SU-DHL-6 (cell line): ENCODE measurements around the gene BICC1.

Source experiments
- H2AFZ ChIP-seq: fragments of 200-600 bp; sonication (generic); 2 replicates; pipeline ENCODE4 v1.6.1; 2014; ENCODE audit warnings: low read depth, mild to moderate bottlenecking, moderate library complexity, mixed read lengths, antibody characterized with exemption, low read length; ENCODE audit not compliant: severe bottlenecking
- H3F3A ChIP-seq: fragments of 200-600 bp; shearing (Covaris generic); 2 replicates; pipeline ENCODE4 v1.6.0; 2016; ENCODE audit warnings: antibody characterized with exemption, mild to moderate bottlenecking; ENCODE audit not compliant: insufficient read depth
- H3K27ac ChIP-seq: fragments of 200-600 bp; sonication (generic); 2 replicates; pipeline ENCODE4 v1.5.1; 2016; ENCODE audit warnings: low read depth, mild to moderate bottlenecking, low read length, moderate library complexity, mixed read lengths
- H3K27me3 ChIP-seq: fragments of 200-600 bp; sonication (generic), shearing (Covaris generic); 2 replicates; pipeline ENCODE4 v1.6.0; 2014; ENCODE audit warnings: mild to moderate bottlenecking, low read length
- H3K36me3 ChIP-seq: fragments of 200-600 bp; sonication (generic); 2 replicates; pipeline ENCODE4 v1.6.1; 2014; ENCODE audit warnings: mild to moderate bottlenecking, low read length, mixed read lengths
- H3K4me2 ChIP-seq: fragments of 300-600, 200-600 bp; shearing (Covaris generic), sonication (generic); 2 replicates; pipeline ENCODE4 v1.6.0; 2014; ENCODE audit warnings: low read length, low read depth, mild to moderate bottlenecking; ENCODE audit not compliant: poor library complexity, severe bottlenecking
- H3K4me3 ChIP-seq: fragments of 200-600 bp; sonication (generic); 2 replicates; pipeline ENCODE4 v1.5.1; 2014; ENCODE audit warnings: antibody characterized with exemption, low read length, mild to moderate bottlenecking, mixed read lengths; ENCODE audit not compliant: insufficient read depth, poor library complexity, severe bottlenecking
- H3K79me2 ChIP-seq: fragments of 200-600 bp; sonication (generic); 2 replicates; pipeline ENCODE4 v1.6.1; 2014; ENCODE audit warnings: mild to moderate bottlenecking, low read length, moderate library complexity; ENCODE audit not compliant: insufficient read depth
- H3K9ac ChIP-seq: fragments of 200-600 bp; sonication (generic); 2 replicates; pipeline ENCODE4 v1.7.0; 2014; ENCODE audit warnings: mild to moderate bottlenecking, low read length
- H3K9me2 ChIP-seq: fragments of 200-600 bp; sonication (generic); replicated peaks from 2 replicates; pipeline ENCODE4 v1.6.1; 2014; ENCODE audit warnings: low read length; ENCODE audit not compliant: insufficient read depth
- H3K9me3 ChIP-seq: fragments of 200-600 bp; sonication (generic); 2 replicates; pipeline ENCODE4 v1.6.1; 2014; ENCODE audit warnings: low read length, mixed read lengths; ENCODE audit not compliant: insufficient read depth
- H4K20me1 ChIP-seq: fragments of 200-600 bp; sonication (generic); 2 replicates; pipeline ENCODE4 v1.6.1; 2014; ENCODE audit warnings: low read depth, mild to moderate bottlenecking, antibody characterized with exemption, low read length, moderate library complexity, mixed read lengths
- EZH2phosphoT487 ChIP-seq: fragments of 200-600 bp; sonication (generic), shearing (Covaris generic); conservative IDR thresholded peaks from 2 replicates; pipeline ENCODE4 v1.6.1; 2018; ENCODE audit warnings: mild to moderate bottlenecking, antibody characterized with exemption, low read length, moderate library complexity, mixed read lengths
- TF ChIP-seq, protein P1 (sequence below): fragments of 200-600 bp; sonication (generic); IDR thresholded peaks from one replicate; pipeline ENCODE4 v1.5.1; 2017; ENCODE audit warnings: antibody characterized with exemption, mild to moderate bottlenecking, low read length, moderate library complexity; ENCODE audit not compliant: insufficient read depth, poor library complexity, severe bottlenecking

The BICC1 gene

DNA sequence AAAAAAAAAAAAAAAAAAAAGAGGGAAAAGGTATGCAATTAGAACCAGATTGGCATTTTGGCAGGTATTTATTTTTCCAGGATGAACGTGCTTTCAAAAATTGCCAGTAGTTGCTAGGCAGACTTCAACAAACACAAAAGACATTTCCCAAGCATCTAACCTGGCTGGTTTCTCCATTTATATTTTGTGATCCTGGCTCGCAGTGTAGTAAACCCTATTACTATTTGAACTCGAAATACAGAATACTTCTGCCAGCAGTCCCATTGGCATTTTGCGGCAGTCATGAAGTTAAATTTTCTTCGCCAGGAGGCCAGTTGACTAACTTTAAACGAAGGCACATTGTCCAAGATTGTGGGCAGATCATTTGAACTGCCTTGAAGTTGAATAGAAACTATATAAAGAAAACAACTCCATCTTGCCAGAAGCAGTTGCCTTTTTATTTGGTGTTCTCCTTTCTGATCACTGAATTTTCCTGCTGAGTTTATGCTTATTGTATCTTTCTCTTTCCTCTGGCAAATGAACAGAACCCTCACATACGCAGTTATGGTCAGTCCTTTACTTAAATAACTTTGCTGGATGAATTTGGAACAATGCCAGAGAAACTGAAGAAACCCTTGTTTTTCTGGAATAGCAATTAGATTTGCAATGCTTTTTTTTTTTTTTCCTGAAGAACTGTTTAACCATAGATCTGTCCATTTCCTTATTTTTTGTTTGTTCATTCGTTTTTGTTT lies 132.9 kb downstream of the BICC1 start:
- H3F3A ChIP-seq = no peaks in the 10 kb centered on the region
- no peaks in the 10 kb centered on the region for H3K9me3 ChIP-seq
- TF ChIP-seq EZH2phosphoT487 = no peak
- TF ChIP-seq, protein P1, sequence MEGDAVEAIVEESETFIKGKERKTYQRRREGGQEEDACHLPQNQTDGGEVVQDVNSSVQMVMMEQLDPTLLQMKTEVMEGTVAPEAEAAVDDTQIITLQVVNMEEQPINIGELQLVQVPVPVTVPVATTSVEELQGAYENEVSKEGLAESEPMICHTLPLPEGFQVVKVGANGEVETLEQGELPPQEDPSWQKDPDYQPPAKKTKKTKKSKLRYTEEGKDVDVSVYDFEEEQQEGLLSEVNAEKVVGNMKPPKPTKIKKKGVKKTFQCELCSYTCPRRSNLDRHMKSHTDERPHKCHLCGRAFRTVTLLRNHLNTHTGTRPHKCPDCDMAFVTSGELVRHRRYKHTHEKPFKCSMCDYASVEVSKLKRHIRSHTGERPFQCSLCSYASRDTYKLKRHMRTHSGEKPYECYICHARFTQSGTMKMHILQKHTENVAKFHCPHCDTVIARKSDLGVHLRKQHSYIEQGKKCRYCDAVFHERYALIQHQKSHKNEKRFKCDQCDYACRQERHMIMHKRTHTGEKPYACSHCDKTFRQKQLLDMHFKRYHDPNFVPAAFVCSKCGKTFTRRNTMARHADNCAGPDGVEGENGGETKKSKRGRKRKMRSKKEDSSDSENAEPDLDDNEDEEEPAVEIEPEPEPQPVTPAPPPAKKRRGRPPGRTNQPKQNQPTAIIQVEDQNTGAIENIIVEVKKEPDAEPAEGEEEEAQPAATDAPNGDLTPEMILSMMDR = no peak
- H3K27ac ChIP-seq = no peak overlapping the region
- no peak overlapping the region for H2AFZ ChIP-seq
- H3K36me3 ChIP-seq = no peaks in the 10 kb centered on the region
- H3K4me2 ChIP-seq = no peak overlapping the region
- no peak overlapping the region for H3K9ac ChIP-seq
- H3K27me3 ChIP-seq = no peaks in the 10 kb centered on the region
- H3K79me2 ChIP-seq = no peaks in the 10 kb centered on the region
- H3K9me2 ChIP-seq = no peaks in the 10 kb centered on the region
- H4K20me1 ChIP-seq = no peaks in the 10 kb centered on the region
- H3K4me3 ChIP-seq = no peak overlapping the region

DNA sequence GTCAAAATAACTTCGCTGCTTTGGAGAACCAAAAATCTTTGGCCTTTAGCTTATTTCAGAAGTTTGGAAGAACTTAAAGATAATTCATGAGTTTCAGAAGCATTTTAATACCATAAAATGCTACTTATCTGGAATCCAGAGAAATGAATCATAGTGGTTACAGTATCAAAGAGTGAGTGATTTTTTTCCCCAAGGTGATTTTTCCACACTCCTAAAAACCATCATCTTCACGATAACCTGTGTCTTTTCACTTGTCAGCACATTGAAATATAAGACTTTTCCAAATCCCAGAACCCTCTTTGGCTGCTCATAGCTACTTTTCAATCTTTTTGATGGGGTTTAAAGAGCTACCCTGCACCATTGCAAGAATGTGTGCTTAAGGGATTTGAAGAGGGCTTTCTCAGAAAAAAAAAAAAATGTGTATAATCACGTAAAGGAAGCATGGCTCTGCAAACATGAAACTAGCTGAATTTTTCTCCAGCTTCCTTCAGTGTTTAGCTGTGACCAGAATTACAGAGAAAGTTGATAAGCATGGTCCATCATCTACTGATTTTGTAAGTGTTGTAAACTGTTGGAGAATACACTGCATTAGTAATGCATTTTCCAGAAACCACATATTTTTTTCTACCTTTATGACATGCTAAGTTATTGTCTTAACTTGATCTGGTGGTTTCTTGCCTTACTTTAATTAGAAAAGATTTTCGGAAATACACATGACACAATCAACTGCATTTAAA lies 134.9 kb downstream of the BICC1 start:
- Histone ChIP-seq H3K9ac (no peak overlapping the region), H3K36me3 (no peaks in the 10 kb centered on the region), H3F3A (no peaks in the 10 kb centered on the region), H3K9me2 (no peaks in the 10 kb centered on the region), H3K27ac (no peak overlapping the region), H2AFZ (no peak overlapping the region), H3K4me2 (no peak overlapping the region), H4K20me1 (no peaks in the 10 kb centered on the region), H3K9me3 (no peaks in the 10 kb centered on the region), H3K27me3 (no peaks in the 10 kb centered on the region), H3K4me3 (no peak overlapping the region), H3K79me2 (no peaks in the 10 kb centered on the region)
- TF ChIP-seq EZH2phosphoT487 = no peak
- TF ChIP-seq, protein P1 = no peak

DNA sequence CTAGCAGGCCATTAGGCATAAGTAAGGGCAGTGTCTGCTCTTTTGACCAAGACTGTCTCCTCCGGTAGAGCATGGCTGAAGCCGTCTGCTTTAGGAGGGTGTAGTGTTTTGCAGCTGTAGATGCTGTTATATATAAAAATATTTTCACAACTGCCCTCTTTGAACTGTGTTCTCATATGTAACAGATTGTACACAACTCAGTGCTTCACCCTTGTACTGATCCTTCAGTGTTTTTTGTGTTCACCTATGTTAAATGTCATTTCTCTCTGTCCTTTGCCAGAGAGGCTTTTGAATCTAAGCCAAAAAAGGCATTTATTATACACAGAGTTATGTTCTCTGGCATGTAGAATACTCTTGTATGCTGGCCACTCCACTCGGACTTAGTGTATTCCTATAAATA lies 135.5 kb downstream of the BICC1 start:
- H3K79me2 ChIP-seq = no peaks in the 10 kb centered on the region
- H3K9me2 ChIP-seq = no peaks in the 10 kb centered on the region
- H2AFZ ChIP-seq = no peak overlapping the region
- H3K9ac ChIP-seq = no peak overlapping the region
- no peaks in the 10 kb centered on the region for H3K36me3 ChIP-seq
- no peaks in the 10 kb centered on the region for H3K9me3 ChIP-seq
- no peaks in the 10 kb centered on the region for H4K20me1 ChIP-seq
- TF ChIP-seq, protein P1 = no peak
- no peak for TF ChIP-seq EZH2phosphoT487
- H3K4me3 ChIP-seq = no peak overlapping the region
- no peak overlapping the region for H3K4me2 ChIP-seq
- no peaks in the 10 kb centered on the region for H3F3A ChIP-seq
- no peak overlapping the region for H3K27ac ChIP-seq
- no peaks in the 10 kb centered on the region for H3K27me3 ChIP-seq
